GM19452 (cell line): ENCODE results near the gene GABARAPL2.

Source experiments
- ATAC-seq: cut with Tn5 transposase; IDR thresholded peaks from one replicate; pipeline ENCODE4 v1.9.1; 2021; ENCODE audit not compliant: unreplicated experiment

GABARAPL2 gene

DNA sequence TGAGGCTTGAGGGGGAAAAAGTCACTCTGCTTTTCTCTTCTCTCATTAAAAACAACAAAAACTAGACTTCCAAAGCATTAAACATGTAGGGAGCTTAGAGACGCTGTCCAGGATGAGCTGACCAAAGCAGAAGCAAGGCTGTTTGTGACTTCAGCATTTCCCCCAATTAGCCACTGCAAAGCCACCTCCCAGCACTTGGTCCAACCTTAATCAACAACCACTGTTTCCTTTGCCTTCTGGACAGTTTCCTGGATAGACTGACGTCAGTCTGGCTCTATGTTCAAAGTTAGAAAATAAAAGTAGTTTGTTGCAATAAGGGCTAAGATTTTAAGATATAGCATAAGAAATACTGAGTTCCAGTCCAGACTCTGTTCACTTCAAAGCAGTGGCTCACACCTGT is 13.2 kb upstream of the GABARAPL2 start:
- no peak for ATAC-seq

DNA sequence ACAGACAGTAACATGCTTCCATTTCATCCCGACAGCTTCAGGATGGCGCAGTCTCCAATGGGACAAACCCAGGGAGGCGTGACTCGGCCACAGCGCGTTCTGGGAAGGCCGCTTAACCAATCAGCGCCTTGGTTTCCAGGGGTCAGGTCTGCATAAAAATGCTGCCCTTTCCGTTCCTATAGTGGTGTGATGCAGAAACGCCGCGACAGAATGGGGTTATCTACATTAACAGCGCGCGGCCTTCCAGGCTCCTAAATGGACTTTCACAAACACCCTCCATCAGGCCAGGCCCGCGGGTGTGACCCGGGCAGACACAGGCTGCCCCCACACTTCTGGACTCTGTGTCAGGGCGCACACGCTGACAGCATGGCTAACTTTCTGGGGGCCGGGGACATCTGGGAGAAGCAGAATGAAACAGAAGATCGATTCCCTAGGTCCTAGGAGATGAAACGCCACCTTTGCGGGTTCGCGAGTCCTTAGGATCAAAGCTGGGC is 10.9 kb upstream of the GABARAPL2 start:
- ATAC-seq: peak; percentile 18

DNA sequence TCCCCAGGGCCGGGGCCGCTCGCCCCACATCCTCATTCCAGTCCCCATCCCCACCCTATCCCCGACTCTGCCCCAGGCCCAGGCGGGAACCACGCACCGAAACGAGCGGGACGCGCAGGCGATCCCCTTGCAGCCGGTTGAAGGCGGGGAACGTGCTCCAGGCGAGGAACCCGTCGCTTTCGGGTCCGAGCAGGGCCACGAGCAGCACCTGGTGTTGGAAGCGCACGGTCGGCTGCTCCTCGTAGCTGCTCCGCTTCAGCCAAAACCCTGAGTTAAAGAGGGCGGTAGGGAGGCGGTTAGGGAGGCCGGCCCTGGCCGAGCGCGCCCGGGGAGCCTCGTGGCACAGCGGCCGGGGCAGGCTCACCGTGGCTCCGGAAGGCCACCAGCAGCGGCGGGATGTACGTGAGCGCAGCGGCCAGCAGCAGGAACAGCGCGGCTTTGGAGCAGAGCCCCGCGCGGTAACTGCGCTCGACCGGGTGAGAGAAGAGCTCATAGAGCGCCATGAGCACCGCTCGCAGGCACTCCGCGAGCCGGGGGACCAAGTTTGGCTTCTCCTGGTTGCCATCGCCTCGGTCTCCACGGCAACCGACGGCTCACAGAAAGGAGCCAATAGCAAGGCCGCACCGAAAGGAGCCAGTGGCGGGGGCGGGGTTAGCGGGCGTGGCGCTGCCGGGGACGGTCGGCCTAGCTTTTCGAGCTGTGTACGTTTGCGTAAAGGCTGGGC is 10.3 kb upstream of the GABARAPL2 start, which contains the start of gene TMEM231:
TMEM231 (minus strand) TSS at position 546 of the 724 bp plus-strand sequence; CDS start at position 503, 43 bp downstream.
- ATAC-seq: peak; percentile 98

DNA sequence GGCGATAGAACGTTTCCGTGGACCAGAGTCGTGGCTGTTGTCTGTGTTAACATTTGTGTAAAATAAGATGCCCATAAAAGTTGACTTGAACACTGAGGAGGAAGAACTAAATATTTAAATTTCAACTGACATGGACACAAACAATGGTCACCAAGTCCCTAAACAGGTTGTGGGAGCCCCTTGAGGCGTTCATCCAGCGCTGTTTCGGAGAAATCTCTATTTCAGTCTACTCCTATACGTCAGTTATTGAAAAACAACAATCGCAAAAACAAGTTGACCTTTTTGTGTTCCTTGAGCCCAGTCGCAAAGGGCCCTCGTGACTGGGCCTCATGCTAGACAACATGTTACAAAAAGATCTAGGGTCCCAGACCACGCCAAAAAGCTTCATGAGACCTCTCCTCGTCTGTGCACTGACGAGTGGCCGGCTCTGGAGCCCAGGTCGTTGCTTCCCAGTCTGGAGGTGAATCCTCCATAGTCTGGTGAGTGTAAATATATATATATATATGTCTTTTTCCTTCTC is 9.7 kb upstream of the GABARAPL2 start:
- ATAC-seq: no peak

DNA sequence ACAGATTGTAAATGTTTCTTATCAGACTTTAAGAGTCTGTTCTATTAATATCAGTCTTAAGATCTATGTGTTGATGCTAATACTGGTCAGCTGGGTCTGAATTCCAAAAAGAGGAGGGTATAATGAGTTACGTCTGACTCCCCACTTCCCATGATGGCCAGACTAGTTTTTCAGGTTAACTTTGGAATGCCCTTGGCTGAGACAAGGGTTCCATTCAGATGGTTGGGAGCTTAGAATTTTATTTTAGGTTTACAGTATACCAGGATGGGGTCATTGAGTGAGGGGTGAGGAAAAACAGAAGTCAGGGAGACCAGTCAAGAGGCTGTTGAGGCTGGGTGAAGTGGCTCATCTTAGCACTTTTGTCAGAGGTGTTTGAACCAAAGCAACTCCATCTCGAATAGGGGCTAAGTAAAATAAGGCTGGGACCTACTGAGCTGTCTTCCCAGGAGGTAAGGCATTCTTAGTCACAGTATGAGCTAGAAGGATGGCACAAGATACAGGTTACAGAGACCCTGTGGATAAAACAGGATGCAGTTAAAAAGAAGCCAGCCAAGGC is 7.3 kb upstream of the GABARAPL2 start:
- no peak for ATAC-seq

DNA sequence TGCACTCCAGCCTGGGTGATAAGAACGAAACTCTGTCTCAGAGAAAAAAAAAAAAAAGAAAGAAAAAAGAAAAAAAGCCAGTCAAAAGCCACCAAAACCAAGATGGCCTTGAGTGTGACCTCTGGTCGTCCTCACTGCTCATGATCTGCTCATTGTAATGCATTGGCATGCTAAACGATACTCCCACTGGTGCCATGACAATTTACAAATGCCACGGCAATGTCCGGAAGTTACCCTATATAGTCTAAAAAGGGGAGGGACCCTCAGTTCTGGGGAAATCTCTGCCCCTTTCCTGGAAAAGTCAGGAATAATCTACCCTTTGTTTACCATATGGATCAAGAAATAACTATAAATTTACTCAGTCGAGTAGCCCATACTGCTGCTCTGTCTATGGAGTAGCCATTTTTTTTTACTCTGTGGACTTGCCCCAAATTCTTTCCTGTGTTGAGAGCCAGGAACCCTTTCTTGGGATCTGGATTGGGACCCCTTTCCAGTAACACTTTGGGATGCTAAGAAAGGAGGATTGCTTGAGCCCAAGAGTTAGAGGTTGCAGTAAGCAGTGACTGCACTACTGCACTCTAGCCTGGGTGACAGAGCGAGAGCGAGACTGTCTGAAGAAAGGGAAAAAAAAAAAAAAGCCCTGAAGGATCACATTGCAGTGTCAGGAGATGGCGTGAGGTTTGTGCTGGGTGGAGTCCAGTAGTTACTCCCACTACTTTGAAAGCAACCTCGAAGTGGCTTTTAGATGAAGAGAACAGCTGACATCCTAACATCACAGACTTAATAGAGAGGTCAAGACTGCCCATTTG is 6.4 kb upstream of the GABARAPL2 start:
- ATAC-seq: no peak

DNA sequence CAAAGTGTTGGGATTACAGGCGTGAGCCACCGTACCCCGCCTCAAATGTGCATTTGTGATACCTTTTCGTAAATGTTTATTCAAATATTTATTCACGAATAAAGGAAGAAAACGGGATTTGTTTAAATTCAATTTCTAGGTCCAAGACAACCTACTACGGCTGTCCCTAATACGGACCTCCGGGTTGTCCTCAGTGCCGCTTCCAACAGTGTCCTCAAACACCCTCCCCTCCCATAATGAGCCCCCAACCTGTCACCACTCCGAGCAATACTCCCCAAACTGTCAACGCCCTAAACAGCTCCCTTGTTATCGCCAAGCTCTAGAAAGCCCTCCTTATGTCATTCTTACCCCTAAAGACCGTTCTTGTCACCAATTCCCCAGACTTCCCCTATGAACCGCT is 539 bp upstream of the GABARAPL2 start:
- peak; percentile 7 for ATAC-seq

DNA sequence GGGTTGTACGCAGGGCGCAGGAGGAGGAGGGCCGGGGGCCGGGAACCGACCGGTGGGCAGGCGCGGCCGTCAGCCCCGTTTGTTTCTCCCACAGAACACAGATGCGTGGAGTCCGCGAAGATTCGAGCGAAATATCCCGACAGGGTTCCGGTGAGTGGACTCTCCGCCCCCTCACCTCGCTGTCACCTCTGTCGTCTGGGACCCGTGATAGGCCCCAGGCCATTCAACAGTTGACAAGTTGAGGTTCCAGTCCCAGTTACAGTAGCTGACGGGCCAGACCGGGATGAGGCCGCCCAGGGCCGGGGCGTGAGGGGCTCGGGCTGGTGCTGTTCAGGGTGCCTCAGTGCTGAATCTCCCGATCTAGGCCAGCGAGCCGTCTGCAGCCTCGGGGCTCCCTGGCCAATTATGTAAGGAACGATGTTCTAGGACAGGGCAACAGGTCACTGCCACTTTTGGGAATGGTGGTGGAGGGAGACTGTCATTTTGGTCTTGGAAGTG is 628 bp downstream of the GABARAPL2 start:
- peak; percentile 1 for ATAC-seq

DNA sequence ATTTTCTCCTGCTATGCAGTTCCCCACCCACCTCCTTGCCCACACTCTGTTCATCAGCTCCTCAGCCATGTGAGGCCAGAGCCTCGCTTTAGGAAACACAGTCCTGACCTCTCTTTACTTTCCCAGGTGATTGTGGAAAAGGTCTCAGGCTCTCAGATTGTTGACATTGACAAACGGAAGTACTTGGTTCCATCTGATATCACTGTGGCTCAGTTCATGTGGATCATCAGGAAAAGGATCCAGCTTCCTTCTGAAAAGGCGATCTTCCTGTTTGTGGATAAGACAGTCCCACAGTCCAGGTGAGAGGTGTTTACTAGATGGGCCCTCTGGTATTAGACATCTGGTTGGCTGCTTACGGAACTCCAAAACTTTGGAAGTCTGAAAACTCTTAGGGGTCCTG is 1.7 kb downstream of the GABARAPL2 start:
- no peak for ATAC-seq

DNA sequence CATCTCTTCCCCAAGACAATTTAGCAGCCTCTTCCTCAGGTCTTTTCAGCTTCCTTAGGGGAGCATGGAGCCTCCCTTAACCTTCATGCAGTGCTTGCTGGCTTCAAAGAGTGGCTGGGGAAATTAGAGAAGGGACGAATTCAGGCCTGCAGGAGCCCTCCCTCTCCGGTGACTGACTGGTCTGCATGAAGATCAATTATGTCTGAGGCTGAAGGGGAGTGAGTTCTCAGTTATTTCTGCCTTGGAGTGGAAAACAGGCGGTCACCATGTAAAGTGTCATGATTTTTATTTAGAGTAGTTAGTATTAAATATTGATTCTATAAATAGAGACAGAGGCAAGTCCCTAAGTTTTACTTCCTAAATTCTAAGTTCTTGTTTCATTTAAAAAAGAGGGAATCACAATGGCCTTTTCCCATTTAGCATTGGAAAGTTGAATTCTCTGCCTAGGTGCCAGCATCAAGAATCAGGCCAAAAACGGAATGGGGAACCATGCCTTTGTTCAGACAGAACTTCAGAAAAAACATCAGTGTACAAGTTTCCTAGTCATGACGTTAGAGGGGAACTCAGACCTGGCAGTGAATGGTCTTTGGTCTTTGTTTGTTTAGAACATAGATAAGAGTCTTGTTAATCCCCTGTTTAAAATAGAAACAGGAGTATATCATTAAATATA is 4.4 kb downstream of the GABARAPL2 start:
- ATAC-seq: no peak

DNA sequence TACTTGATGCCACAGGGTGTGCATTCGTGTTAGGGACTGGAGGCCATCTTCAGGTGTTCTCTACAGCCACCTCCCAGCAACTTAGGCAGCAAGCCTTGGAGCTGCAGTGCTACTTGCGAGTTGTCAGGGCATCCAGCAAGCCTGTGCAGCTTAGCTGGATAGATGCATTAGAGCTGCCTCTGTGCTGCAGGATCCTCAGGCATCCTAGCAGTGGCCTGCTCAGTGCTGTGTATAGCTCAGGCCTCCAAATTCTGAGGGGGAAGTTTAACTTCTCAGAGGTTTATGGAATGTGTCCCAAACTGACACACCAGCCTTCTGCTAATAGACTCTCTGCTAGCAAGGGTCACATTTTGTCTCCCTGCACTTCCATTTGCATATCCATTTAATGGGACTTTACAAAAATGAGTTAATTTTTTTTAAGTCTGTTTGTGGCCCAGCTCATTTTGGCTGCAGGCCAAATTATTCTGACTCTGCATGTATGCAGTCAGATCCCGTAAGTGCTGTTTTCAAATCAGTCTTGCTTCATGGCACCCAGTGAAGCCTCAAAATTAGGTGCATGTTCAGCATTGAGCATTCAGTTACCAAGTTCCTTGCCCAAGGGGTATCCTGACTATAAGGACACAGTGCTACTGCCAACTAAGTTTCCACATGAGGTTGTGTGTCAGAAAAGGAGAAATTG is 6.8 kb downstream of the GABARAPL2 start:
- no peak for ATAC-seq

DNA sequence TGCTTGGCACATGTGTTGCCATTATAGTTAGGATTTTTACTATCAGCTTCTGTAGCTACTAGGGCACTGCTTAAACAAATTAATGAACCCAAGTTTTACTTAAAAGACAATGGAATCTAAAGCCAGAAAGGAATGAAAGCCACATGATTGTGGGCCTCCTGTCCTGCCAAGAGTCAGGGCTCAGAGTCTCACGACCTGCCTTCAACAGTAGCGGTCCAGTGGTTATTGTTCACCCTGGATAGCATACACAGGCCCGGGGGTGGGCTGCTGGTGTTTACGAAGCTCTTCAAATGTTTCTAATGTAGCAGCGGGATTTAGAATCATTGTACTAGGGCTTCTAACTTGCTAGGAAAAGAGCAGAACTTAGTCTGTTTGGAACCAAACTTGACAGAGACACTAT is 7.8 kb downstream of the GABARAPL2 start:
- ATAC-seq: no peak

DNA sequence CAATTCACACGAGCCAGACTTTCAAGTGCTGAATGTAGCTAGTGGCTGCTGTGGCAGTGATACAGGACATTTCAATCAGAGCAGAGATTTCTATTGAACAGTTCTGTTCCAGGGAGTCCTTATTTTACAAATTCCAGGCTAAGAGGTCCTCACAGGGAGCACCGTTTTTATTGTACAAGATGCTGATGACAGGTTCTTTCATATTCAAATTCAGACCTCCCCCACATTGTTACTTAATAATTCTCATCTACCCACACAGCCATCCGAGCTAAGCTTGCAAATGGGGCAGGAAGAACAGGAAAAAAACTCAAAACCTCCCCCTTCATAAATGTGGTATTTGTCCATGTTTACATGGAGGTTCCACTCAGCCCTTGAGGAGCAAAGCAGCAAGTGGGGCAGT is 9.8 kb downstream of the GABARAPL2 start:
- no peak for ATAC-seq

DNA sequence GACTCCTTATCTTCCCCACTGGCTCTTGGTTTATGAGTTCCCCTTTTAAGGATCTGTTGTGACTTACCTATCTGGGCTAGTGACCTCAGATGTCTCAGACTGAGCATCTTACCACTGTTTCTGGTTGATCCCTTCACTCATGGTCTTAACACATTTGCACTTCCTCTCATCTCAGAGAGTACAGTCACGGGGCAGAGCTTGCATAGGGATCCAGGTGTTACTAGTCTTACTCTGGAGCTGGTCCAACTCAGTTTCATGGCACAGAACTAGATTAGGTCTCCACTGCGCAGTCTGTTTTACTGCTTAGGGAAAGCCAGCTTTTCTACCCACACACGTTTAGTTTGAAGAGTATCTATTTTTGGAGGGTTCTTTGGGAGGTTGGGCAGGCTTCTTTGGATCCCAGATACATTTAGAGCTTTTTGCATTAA is 10.2 kb downstream of the GABARAPL2 start:
- no peak for ATAC-seq

DNA sequence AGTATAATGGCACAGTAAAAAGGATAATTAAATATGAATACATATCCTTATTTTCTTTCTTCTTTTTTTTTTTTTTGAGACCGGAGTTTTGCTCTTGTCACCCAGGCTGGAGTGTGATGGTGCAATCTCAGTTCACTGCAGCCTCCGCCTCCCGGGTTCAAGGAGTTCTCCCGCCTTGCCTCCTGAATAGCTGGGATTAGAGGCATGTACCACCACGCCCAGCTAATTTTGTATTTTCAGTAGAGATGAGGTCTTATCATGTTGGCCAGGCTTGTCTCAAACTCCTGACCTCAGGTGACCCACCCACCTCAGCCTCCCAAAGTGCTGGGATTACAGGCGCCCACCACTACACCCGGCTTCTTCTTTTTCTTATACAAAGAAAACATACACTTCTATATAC is 12.0 kb downstream of the GABARAPL2 start:
- ATAC-seq: no peak

DNA sequence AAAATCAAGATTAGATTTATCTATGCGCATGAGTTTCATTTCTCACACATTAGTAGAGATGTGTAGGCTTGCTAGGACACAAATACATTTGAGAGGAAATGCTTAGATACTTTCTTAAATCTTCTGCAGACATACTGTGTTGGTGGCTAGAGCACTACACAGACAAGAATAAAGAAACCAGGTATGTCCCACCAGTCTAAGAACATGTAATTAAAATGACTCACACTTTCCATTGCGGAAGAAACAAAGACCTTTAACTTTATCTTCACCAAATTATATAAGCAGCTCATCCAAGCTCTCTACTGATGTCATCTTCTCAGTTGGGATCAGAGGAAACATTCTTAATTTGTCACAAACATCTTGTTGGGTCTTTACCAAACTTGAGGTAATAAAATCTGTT is 12.5 kb downstream of the GABARAPL2 start:
- no peak for ATAC-seq

DNA sequence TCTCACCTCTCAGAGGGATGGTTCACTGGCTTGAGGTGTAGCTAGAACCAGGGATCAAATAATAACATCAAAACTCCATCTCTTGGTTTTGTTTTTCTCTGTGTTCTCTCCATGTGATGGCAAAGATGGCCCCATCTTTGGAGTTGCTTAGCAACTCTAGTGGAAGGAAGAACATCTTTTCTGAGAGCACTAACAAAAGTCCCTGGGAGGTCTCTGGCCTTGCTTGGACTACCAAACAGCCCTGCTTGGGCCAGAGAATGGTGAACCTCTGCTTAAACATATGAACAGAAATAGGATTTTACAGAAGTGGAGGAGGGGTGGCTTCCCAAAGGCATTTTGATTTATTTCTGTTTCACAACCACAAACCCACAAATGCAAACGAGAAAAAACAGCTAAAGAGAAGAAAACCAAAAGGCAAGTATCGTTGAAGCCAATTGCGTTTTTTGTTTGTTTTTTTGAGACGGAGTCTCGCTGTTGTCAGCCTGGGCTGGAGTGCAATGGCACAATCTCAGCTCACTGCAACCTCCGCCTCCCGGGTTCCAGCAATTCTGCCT is 13.2 kb downstream of the GABARAPL2 start:
- no peak for ATAC-seq

DNA sequence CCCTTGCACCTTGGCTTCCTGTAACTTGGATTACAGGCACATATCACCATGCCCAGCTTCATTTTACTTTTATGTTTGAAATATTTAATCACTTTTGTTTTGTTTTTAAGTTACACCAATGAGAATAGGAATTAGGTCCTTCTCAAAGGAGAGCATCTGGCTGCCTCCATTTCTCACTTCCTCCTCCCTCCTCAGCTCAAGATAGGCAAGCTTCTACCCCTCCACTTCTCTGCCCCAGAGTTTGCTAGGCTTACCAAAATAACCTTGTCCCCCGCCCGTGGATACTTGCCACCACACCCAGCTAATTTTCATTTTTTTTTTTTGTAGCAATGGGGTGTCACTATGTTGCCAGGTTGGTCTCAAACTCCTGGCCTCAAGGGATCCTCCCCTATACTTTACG is 17.9 kb downstream of the GABARAPL2 start:
- ATAC-seq: no peak

DNA sequence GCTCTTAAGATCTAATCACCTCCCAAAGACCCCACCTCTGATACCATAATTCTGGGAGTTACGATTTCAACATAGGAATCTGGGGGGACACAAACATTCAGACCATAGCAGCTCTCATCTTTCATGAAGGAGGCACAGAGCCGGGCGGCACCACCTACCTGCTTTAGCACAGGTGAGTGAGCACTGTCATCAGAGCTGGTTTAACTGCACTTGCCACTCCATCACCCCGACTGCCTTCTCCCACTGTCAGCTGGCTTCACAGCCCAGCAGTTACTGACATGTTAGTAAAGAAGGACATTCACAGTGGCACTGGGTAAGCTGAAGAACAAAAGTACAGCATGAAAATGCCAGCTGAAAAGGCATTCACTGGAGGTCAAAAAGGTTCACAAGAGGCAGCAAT is 22.5 kb downstream of the GABARAPL2 start:
- no peak for ATAC-seq

DNA sequence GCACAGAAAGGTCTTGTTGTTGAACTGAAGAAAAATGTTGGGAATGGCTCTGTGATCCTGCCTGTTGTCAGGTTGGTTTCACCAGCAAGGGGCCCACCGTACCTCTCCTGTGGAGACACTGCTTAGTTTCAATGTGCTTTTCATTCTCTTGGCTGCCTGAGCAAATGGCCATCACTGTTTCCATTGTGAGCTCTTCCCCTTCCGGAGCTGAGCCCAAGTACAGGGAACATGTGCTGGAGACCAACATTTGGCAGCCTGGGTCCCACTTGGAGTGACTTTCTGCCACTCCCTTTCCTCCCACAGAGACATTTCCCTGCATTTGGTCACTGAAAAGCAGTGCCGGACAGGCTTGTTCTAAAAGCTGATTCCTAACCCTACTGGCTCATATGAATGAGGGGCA is 23.1 kb downstream of the GABARAPL2 start:
- no peak for ATAC-seq
